HG03025 (cell line): ENCODE results near the gene TMEM255B.

ENCODE experiments used
- ATAC-seq: cut with Tn5 transposase; IDR thresholded peaks from one replicate; pipeline ENCODE4 v1.9.1; 2021; ENCODE audit warnings: mild to moderate bottlenecking, moderate library complexity; ENCODE audit not compliant: unreplicated experiment, low FRiP score

The TMEM255B gene

DNA sequence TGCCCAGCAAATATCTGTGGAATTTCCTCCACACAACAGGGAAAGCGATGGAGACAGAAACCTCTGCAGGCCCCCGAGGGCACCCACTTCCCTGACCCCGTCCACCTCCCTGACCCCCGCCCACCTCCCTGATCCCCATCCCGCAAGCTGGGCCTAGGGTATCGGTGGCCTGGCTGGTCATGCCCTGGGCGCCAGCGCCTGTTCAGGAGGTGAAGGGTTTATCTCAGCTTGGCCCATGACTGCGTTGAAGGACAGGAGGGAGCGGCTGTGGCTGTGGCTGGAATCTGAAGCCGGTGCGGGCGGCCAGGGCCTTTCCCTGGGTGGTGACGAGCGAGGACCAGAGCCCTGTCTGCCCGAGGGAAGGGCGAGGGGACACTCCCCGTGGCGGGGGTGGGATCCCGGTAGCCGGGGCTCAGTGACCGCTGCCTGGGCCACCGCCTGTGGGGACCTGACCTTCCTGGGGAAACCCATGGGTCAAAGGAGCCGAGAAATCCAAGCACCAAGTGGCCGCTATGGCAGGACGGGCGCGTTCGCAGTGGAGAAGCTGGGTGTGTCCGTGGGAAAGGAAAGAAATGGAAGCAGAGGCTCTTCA is 84.1 kb downstream of the TMEM255B start:
- ATAC-seq: no peak

- ATAC-seq: no peak
These were observed 85.0 kb downstream of the TMEM255B start for GRCh38 chr13:113843864-113844556.

DNA sequence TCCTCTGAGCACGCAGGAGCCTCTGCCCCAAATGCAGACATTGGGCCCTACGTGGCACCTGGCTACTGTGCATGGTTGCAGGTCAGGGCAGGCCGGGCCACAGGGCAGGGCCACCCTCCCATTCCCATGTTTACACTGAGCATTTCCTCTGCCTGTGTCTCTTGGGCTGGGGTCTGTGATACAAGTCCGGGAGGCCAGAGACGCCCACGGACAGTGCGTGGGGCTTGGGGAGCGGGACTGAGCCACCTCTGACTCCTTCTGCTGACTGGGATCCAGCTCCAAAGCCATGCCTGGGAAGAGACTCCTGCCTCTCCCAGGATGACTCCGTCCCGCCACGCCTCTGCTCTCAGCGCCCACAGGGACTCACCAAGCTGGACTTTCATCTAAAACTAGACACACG is 86.0 kb downstream of the TMEM255B start:
- no peak for ATAC-seq

- ATAC-seq: no peak
These were observed 87.0 kb downstream of the TMEM255B start for GRCh38 chr13:113845723-113846635.

DNA sequence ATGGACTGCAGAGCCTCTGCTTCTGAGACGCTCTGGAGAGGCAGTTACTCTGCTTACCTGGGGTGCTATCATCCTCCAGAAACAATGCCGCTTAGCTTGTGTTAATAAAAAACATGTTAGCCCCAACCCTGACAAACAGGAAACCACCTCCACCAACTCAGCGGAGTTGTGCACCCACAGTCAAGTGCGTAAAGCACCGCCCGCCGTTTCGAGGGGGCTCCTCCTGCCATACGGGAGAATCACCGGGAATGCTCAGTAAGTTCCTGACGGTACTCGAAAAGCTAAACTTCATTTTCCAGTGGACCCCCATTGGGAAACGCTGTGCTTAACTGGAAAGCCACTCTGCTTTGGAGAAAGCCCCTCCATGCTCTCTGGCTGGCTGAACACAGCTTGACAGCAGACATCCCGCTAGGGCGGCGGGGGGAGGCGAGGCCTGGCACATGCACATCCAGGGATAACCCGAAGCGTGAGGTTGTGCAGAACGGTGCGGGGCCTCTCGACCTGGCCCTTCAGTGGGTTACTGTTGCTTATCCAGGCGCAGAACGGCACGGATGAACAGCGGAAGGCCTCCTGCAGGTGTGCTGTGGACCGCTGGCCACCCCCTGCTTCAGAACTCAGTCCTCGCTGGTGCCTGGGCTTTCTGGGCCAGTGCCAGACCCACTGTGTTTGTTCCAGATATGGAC is 87.8 kb downstream of the TMEM255B start:
- no peak for ATAC-seq

GRCh38 chr13:113848020-113848419 is 89.0 kb downstream of the TMEM255B start:
- ATAC-seq: no peak

GRCh38 chr13:113848431-113849260 is 89.6 kb downstream of the TMEM255B start:
- ATAC-seq: no peak

- ATAC-seq: no peak
These were observed 90.5 kb downstream of the TMEM255B start for GRCh38 chr13:113849546-113849945.

DNA sequence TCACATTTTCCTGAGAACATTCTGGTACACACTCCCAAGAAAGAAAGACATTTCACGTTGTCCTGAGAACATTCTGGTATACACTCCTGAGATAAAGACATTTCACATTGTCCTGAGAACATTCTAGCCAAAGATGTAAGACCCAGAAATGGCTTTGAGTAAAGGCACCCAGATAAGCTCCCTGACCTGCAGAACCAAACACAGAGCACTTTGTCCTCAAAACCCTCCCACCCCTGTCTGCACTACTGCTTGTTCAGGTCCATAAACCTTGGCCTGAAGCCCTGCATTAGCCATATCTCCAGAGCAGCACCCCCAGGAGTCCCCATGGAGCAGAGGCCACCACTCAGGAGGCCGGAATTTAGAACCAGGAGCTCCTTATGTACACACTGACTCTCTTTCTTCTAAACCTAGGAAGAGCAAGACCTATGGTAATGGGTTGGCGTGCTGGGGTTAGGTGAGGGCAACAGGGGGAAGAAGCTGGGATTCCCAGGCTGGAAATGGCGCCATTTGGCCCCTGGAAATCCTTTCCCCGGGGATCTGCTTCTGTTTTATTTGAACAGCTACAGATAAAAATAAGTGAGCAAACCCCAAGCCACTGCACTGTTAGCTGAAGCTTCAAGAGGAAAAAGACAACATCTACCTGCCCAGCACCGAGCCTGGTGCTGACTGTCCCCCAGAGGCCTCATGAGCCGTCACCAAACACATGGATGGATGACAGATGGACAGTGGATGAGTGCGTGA is 91.1 kb downstream of the TMEM255B start:
- ATAC-seq: no peak

DNA sequence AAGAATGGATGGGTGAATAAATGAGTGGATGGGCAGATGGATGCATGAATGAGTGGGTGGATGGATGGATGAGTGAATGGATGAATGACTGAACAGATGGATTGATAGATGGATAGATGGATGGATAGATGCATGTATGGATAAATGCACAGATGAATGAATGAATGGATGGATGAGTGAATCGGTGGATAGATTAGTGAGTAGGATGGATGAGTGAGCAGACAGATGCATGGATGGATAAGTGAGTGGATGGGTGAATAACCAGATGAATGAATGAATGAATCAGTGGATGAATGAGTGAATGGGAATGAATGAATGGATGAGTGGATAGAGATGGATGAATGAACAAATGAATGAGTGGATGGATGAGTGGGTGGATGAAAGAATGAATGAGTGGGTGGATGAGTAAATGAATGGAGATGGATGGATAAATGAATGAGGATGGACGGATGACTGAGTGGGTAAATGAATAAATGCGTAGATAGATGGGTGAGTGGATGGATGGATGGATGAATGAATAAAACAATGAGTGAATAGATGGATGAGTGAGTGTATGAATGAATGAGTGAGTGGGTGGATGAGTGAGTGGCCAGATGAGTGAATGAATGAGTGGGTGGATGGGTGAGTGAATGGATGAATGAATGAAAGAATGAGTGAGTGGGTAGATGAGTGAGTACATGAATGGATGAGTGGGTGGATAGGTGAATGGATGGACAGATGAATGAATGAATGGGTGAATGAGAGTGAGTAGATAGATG is 91.9 kb downstream of the TMEM255B start:
- no peak for ATAC-seq

GRCh38 chr13:113851480-113851803 is 92.4 kb downstream of the TMEM255B start:
- no peak for ATAC-seq

DNA sequence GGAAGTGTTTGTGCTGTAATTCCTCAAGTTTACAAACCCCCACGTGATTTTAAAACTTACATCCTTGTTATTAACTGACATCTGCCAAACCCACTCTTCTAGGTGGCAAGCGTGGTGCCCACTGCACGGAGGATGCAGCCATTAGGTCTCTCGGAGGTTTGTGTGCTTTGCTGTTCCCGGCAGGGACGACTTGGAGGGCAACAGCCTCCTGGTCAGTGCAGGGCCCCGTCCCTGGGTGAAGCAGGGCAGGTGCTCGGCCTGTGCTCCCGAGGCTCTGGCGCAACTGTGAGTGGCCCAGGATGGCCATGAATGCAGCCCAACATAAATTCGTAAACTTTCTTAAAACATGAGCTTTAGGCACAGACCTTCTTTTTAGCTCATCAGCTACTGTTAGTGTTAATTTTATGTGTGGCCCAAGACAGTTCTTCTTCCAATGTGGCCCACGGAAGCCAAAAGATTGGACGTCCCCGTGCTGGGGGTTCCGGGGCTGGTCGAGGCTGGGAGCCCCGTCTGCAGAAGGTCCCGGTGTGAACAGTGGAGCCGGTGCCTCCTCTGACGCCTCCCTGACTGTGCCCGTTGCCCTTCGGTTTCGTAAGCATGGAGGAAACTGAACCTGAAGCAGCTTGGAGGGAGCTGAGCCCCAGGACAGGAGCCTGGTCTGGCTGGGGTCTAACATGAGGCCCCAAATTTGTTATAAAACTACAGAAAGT is 93.0 kb downstream of the TMEM255B start:
- ATAC-seq: no peak

DNA sequence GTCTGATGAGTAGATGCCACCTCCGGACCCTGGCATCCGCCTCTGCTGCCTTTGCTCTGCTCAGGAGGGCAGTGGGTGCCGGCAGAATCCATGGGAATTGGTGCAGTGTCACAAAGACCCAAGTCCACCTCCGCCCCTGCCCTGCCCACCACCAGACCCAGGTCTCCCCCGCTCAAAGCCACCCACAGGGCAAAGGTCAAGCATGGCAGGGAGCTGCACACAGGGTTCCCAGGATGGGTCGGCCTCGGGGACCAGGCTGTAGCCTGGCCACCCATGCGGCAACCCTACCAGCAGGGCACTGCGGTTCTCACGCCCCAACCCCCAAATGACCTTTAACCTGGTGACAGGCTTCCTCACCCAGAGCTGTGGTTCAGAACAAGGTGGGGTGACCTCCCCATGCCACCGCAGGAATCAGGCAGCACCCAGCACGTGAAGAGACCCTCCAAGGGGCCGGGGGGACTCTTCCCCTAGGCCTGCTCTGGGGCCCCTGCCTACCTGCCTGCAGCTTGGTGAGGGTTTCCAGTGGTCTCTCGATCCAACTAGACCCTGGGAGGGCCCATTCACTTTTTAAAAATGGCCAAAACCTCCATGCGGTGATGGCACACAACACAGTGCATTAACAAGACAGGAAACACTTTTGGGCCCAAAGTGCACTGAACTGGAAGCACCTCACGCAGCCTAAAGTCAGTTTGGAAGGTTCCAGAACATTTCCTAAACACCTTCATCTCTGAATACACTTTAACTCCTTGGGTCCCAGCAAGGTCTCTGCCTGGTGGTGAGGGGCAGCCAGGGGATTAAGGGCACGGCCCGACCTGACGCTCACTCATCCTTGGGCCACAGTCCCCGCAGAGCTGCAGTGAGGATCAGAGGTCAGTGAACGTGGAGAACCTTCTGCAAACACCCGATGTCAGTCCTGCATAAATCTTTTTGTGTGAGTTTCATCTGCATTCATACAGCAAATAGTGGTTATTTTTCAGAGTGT is 93.8 kb downstream of the TMEM255B start:
- no peak for ATAC-seq

GRCh38 chr13:113853518-113854237 is 94.7 kb downstream of the TMEM255B start:
- no peak for ATAC-seq

GRCh38 chr13:113854238-113855011 is 95.4 kb downstream of the TMEM255B start:
- ATAC-seq: no peak
